Esophagus muscularis mucosa (tissue), 4 donors: Measurements from ENCODE around the gene B3GALNT2. TPM values are rescaled to one million over a fixed set of nuclear protein-coding genes. Genes with fewer than 3 reads are reported as not detected.
A peak's percentile ranks its signal among the peaks of the same experiment; 100 is the strongest.

Experiments used
- DNase-seq: peaks from one replicate; pipeline ENCODE4 v3.0.0-alpha.2; 2017; ENCODE audit errors: extremely low spot score
- H3K27ac ChIP-seq, 4 donors: fragments of 200-600 bp; sonication (generic); replicated peaks in 1 of 4; 1 replicate in 3 of 4; 2 replicates in 1 of 4; pipeline ENCODE4 v1.5.1; 2016 to 2019; ENCODE audit warnings: mild to moderate bottlenecking in 1 of 4
- H3K27me3 ChIP-seq, 4 donors: fragments of 200-600 bp; sonication (generic); one replicate each; pipeline versions ENCODE4 v1.5.1 to v1.6.0; 2016 to 2019
- H3K36me3 ChIP-seq, 4 donors: fragments of 200-600 bp; sonication (generic); one replicate each; pipeline ENCODE4 v1.5.1; 2016 to 2019
- H3K4me1 ChIP-seq, 4 donors: fragments of 200-600 bp; sonication (generic); one replicate each; pipeline ENCODE4 v1.5.1; 2016 to 2019
- H3K4me3 ChIP-seq, 4 donors: fragments of 200-600 bp; sonication (generic); 1 replicate in 2 of 4; 2 replicates in 2 of 4; pipeline ENCODE4 v1.5.1; 2016 to 2019; ENCODE audit warnings: mild to moderate bottlenecking in 4 of 4, moderate library complexity in 1 of 4
- H3K9me3 ChIP-seq, 4 donors: fragments of 200-600 bp; sonication (generic); 1 replicate in 3 of 4; 2 replicates in 1 of 4; pipeline ENCODE4 v1.5.1; 2016 to 2019
- CTCF ChIP-seq, 3 experiments: fragments of 200-600 bp in 2 of 3; fragments of 450-650 bp in 1 of 3; sonication (generic) in 2 of 3; IDR thresholded peaks; one replicate each; pipeline ENCODE4 v1.5.1; 2017 to 2019; ENCODE audit warnings: antibody characterized with exemption in 3 of 3, mild to moderate bottlenecking in 2 of 3, moderate library complexity in 1 of 3
- EP300 ChIP-seq: sonication (generic); formaldehyde crosslinking; IDR thresholded peaks from one replicate; pipeline ENCODE4 v1.6.1; 2017; ENCODE audit warnings: antibody characterized with exemption
- POLR2A ChIP-seq: fragments of 450-650 bp; IDR thresholded peaks from one replicate; pipeline ENCODE4 v1.6.1; 2017; ENCODE audit warnings: antibody characterized with exemption, moderate library complexity, mild to moderate bottlenecking, low read depth
- POLR2AphosphoS5 ChIP-seq, 2 donors: sonication (generic); formaldehyde crosslinking; IDR thresholded peaks; one replicate each; pipeline ENCODE4 v1.6.1; 2017; ENCODE audit warnings: antibody characterized with exemption in 2 of 2
- WGBS: methylation state at CpG from one replicate; pipeline ENCODE4 v1.1.5; 2018; 5-methylcytosine and 5-hydroxymethylcytosine counted together
- intact Hi-C: fragments of 100-400 bp; cut with DNase I; formaldehyde crosslinking; loops from one replicate; pipeline ENCODE4 v1.15.1; 2023
- total RNA-seq, 4 donors: library from RNA; depleted of rRNA; stranded (reverse); fragments of >200 nt; gene quantifications; one replicate each; pipeline versions ENCODE4 v1.1.0 to v1.2.1, GENCODE V29; 2016

Gene B3GALNT2
- total RNA-seq, 4 donors from 2014 or later = 49.0 to 68.4 (median 55.5) TPM

GRCh38 chr1:235511470-235512240 lies 7.4 kb upstream of the B3GALNT2 start:
- H3K9me3 ChIP-seq = no peaks in the 10 kb centered on the region
- no peaks in the 10 kb centered on the region for H3K27me3 ChIP-seq
- DNase-seq = no peak
- no peak for TF ChIP-seq POLR2AphosphoS5 (IDR thresholded peaks at IDR 0.05)
- no peak for TF ChIP-seq CTCF (IDR thresholded peaks at IDR 0.05)
- TF ChIP-seq EP300 = no peak
- TF ChIP-seq POLR2A = no peak
- H3K36me3 ChIP-seq = no peaks in the 10 kb centered on the region
- H3K27ac ChIP-seq = no peak overlapping the region
- H3K4me3 ChIP-seq = no peak overlapping the region
- intact Hi-C loops = loop anchor here (5.0 to 10.0 kb wide), 2 partner anchors 263 to 461 kb away; no protein-coding TSS in a partner anchor
- H3K4me1 ChIP-seq = peaks cover 0 to 3% (median under 1%) of the 10 kb centered on the region in 4 donors
- WGBS = 80% methylated on average over 13 of the region's 13 CpGs

GRCh38 chr1:235510823-235511222 lies 6.6 kb upstream of the B3GALNT2 start:
- Histone ChIP-seq H3K27ac (no peak overlapping the region), H3K9me3 (no peaks in the 10 kb centered on the region), H3K4me3 (no peak overlapping the region), H3K4me1 (peaks cover 1 to 10% (median 5%) of the 10 kb centered on the region in 4 donors), H3K36me3 (no peaks in the 10 kb centered on the region), H3K27me3 (no peaks in the 10 kb centered on the region)
- TF ChIP-seq CTCF (IDR thresholded peaks at IDR 0.05) (no peak), POLR2AphosphoS5 (IDR thresholded peaks at IDR 0.05) (no peak), POLR2A (no peak), EP300 (no peak)
- DNase-seq = no peak
- intact Hi-C loops = loop anchor here (5.0 to 10.0 kb wide), 2 partner anchors 264 to 461 kb away; no protein-coding TSS in a partner anchor
- 73% methylated on average over 6 of the region's 6 CpGs for WGBS

GRCh38 chr1:235507623-235508022 lies 3.4 kb upstream of the B3GALNT2 start:
- Histone ChIP-seq H3K4me3 (no peak overlapping the region), H3K36me3 (no peaks in the 10 kb centered on the region), H3K4me1 (peaks cover 10 to 19% (median 13%) of the 10 kb centered on the region in 4 donors), H3K27ac (no peak overlapping the region), H3K27me3 (no peaks in the 10 kb centered on the region), H3K9me3 (no peaks in the 10 kb centered on the region)
- no peak for DNase-seq
- no peak for TF ChIP-seq POLR2AphosphoS5 (IDR thresholded peaks at IDR 0.05)
- no peak for TF ChIP-seq POLR2A
- WGBS = 85% methylated on average over 3 of the region's 3 CpGs
- intact Hi-C loops = loop anchor here (10.0 kb wide), 2 partner anchors 183 to 557 kb away; partner anchors contain the start of genes ARID4B, GGPS1 and NID1

GRCh38 chr1:235504494-235505222 lies 406 bp upstream of the B3GALNT2 start:
- peak overlapping the region; percentile 96 to 98 (median 98) for H3K27ac ChIP-seq
- H3K36me3 ChIP-seq = no peaks in the 10 kb centered on the region
- peak; percentile 72 to 92 (median 91) for TF ChIP-seq CTCF (IDR thresholded peaks at IDR 0.05)
- TF ChIP-seq EP300 = peak; percentile 85
- TF ChIP-seq POLR2A = peak; percentile 70
- peak; percentile 95 to 96 for TF ChIP-seq POLR2AphosphoS5 (IDR thresholded peaks at IDR 0.05)
- DNase-seq = peak; percentile 100
- peak overlapping the region; percentile 80 to 96 (median 92) for H3K4me3 ChIP-seq
- H3K9me3 ChIP-seq = no peaks in the 10 kb centered on the region
- no peaks in the 10 kb centered on the region for H3K27me3 ChIP-seq
- intact Hi-C loops = loop anchor here (10.0 kb wide), 2 partner anchors 180 to 560 kb away; partner anchors contain the start of genes ARID4B, GGPS1 and NID1
- peaks cover 21 to 43% (median 38%) of the 10 kb centered on the region in 4 donors for H3K4me1 ChIP-seq
- WGBS = 1% methylated on average over 29 of the region's 61 CpGs
